GM18505 (cell line): ENCODE data around the gene KRABD2.
A peak's percentile ranks its signal among the peaks of the same experiment; 100 is the strongest.

Experiments used
- ATAC-seq: cut with Tn5 transposase; IDR thresholded peaks from one replicate; pipeline ENCODE4 v1.9.1; 2021; ENCODE audit not compliant: unreplicated experiment
- POLR2A ChIP-seq: IDR thresholded peaks from 4 replicates; pipeline ENCODE4 v1.6.1; 2011; ENCODE audit warnings: borderline replicate concordance; ENCODE audit not compliant: insufficient read depth, insufficient read length; ENCODE audit errors: extremely low read depth

The KRABD2 gene

DNA sequence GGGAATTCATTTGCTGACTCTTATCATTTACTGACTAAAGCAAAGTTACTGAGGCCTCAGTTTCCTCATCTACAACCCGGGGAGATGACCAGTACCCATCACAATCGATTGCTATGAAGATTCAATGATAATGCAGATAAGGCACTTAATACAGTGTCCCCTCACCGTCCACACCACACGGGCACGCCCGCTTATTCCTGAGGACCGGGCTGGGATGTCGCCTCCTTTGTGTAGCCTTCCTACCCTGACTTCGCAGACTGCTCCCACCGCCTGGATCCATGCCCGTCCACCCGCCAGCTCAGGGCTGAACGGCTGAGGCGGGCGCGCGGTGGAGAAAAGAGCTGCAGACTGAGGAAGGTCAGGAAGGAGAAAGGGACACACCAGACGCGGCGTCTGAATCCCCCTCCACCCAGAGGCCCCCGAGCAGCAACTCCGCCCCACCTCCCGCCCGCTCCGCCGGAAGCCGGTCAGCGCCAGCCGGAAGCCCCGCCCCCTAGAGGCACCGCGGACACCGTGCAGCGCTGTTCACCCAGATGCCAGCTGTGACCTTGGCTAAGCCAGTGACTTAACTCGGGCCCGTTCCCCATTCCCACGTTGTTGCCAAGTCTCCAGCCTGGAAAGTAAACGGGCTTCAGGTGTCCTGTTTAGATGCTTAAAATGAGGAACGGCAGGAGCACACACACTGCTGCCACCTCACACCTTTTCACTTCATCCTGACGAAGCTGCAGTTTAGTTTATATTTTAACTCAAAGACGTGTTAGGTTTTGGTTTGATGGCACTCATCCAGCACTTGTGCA, at the start of gene KRABD2:
KRABD2 (minus strand) TSS at position 434 of the 797 bp plus-strand sequence.
- peak; percentile 78 for TF ChIP-seq POLR2A
- peak; percentile 86 for ATAC-seq

DNA sequence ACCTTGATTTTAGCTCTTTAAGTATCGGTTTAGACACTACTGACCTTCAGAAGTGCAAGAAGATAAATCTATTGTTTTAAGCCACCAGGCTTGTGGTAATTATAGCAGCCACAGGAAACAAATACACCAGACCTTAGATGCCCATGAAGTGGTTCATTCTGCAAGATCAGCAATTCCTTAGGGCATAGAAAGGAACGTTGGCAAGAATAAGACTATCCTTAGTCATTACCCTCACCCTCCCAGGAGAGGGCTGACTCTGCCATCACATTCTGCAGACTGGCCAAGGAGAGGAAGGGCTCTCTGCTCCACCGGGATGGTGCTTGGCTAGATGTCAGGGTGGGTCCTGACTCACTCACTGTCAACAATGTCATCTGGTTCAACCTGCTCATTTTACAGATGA, 45.1 kb upstream of the KRABD2 start:
- no peak for TF ChIP-seq POLR2A
- no peak for ATAC-seq

DNA sequence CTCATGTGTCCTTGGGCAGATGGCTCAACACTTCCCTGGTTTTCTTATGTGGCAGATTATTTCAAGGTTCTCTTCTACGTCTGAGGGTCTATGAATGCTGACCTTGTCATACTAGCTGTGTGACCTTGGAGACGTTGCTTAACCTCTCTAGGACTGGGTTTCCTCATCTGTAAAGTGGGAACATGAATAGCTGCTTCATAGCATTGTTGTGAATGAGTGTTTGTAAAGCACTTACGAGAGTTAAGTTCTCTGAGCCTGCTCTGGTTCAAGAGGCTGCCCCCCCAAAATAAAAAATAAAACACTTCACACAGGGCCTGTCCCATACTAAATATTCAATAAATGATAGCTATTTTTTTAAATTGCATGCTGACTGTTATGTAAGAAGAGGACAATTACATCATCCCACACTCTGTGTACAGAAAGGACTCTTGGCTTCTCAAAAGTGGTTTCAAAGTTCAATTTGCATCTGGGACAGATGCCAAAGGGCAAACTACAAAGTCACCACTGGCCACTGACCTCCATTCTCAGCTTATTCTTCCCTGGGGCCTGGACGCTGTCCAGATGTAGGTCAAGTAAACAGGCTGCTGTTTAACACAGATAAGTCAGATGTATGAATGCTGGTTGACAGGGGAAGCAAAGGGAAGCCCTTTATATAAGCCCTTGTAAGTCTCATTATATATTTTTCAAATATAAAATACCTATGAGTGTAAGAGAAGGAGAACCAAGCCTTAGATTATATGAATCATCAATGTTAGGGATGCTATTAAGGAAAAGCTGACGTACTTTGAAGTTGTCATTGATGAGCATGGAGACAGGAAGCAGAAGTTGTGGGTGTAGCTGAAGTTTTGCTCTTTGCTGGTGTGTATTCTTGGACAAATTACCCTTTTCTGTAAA, 43.8 kb upstream of the KRABD2 start:
- ATAC-seq = no peak
- no peak for TF ChIP-seq POLR2A

DNA sequence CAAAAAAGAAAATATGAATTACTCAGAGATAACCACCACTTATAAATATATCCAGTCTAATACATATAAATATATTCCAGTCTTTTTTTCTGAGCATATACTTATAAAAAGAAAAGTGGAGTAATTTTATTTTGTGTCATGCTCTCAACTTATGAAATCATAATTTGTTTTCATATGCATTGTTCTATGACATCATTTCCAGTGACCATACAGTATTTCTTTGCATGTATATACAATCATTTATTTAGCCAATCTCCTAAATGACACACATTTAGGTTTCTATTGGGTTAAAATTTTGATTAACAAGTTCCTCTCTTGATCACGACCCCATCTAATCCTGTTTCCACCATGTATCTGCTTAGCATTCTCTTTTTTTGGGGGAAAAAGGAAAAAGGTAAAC, 42.8 kb upstream of the KRABD2 start:
- no peak for TF ChIP-seq POLR2A
- no peak for ATAC-seq

DNA sequence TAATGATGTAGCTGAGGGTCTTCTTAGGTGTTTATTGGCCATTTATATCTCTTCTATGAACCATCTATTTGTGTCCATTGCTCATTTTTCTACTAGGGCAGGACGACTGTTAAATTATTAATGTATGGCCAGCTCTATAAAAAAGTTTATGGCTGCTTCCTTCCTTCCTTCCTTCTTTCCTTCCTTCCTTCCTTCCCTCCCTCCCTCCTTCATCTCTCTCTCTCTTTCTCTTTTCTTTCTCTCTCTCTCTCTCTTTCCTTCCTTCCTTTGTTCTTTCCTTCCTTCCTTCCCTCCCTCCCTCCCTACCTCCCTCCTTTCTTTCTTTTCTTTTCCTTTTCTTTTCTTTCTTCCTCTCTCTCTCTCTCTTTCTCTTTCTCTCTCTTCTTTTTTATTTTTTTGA, 42.0 kb upstream of the KRABD2 start:
- ATAC-seq = no peak
- TF ChIP-seq POLR2A = no peak

DNA sequence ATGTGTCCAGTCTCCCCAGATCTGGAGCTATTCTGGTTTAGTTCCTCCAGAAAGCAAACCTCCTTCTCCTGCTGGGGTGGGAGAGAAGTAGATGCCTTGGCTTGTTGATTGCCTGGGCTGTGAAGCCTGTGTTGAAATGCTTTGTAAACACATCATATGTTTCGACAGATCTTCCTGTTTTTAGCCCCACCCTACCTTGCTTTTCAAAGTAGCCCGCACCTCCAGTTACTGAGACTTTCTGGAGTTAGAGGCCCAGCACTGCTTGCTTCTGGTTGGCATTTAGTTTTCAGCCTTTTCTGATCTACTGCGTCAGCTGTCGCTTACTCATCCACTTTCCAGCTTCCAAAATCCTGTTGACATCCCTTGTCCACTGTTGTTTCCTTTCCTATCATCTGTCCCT, 41.3 kb upstream of the KRABD2 start:
- TF ChIP-seq POLR2A = no peak
- ATAC-seq = no peak

DNA sequence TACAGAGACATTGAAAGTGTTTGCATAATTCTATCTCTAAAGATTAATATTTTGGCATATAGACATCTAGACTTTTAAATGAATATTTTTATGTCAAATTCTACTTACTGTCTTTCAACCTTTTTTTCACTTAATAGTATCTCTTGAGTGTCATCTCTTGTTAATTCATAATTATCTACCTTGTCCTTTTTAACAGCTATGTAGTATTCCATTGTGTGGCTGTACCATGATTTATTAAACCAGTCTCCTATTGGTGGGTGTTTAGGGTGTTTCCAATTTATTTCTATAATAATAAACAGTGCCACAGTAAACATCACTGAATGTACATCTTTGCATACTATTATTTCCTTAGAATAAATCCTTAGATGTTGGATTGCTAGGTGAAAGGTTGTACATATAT, 37.4 kb upstream of the KRABD2 start:
- TF ChIP-seq POLR2A = no peak
- ATAC-seq = no peak

DNA sequence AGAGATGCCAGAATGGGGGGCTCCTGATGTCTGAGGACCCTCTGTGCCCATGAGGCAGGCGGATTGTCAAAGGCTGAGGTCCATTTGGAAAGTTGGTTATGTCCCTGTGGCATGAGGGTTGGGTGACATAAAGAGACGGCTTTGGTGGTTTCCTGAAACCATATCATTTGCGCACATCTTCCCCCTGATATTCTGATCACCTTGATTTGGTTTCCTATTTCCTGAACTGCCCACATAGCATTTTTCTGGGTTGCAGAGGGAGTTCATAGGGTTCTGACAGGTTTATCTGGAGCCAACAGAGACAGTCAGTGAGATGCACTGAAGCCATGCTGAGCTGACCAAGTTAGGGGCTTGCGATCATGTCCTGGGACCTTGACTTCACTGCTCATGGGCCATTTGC, 36.8 kb upstream of the KRABD2 start:
- TF ChIP-seq POLR2A = no peak

DNA sequence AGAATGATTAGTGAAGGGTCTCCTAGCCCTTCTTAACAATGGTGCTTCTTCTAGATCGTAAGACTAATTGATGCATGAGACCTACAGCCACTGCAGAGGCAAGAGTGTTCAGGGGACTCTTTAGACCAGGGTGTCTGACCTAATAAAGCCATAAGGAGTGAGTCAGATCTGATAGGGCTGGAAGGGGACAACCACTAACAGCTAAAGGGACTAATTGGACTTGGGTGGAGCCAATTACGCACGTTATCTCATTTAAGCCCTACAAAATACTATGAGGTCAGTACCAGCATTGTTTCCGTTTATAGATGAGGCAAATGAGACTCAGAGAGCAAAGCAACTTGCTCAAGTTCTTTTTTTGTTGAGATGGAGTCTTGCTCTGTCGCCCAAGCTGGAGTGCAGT, 35.6 kb upstream of the KRABD2 start:
- no peak for ATAC-seq
- no peak for TF ChIP-seq POLR2A

More for the DNA sequence above, 36.8 kb upstream of the KRABD2 start:
- ATAC-seq = no peak

DNA sequence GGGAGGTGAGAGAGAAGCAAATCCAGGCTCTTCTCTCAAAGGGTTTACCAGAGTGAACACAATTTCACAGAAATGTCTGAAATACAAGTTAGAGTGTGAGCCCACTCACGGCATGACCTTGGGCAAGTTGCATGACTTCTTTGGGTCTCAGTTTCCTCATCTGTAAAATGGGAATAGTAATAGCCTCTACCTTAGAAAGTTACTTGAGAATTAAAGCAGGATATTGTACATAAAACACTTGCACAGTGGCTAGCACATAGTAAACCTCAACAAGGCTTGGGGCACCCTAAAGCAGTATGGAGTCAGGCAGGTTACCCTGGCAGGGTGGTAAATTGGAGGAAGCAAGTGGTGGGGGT, 34.4 kb upstream of the KRABD2 start:
- no peak for ATAC-seq
- no peak for TF ChIP-seq POLR2A

DNA sequence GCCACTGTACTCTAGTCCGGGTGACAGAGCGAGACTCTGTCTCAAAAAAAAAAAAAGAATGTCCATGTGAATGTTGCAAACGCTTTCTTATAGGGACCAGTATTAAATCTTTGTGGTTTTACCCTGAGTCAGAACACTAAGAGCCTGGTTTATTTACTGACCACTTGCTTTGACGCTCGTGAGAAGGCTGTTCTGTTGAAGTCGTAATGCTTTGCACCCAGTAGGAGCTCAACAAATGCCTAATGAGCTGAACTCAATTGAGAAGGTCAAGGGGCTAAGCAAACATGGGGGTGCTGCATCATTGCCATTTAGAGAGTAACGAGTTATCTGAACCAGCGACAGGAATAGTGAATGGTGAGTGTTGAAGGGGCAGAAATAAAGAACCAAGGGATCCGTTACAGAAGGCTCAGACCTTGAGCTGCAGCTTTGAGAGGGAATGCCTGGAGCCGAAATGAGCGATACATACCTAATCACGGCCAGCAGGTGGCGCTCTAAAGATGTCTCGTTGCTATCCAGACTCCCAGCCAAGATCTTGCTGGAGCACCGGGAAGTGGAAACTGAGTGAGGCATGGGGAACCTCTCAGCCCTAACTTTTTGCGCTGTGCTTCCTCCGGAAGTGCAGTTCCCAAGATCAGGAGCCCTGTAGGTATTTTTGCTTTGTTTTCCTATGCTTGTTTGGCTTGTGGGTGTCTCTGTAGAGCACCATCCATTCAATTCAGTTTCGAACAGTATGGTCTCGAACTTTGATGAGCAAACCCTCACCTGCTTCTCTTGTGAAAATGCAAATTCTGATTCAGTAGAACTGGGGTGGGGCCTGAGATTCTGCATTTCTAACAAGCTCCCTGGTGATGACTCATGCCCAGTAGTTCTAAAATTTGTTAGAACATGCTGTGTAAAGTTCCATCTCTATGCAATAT, 33.7 kb upstream of the KRABD2 start:
- no peak for ATAC-seq
- no peak for TF ChIP-seq POLR2A

DNA sequence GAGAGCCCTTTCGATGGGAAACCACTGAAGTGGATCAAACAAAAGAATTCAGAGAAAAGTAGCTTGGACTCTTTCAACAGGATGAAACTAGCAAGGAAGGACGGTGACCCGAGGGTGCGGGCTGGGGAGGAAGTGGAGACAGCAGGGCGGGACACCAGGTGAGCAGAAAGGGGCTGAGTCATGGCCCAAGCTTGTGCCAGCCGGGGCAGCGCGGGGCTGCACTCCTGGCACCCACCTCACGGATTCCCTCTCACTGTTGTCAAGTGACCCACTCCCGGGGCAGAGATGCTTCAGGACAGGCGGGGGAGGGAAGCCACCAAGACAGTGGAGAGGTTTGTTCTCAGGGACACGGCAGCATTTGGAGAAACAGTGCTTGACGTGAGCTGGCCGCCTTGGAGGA, 31.9 kb upstream of the KRABD2 start:
- TF ChIP-seq POLR2A = no peak
- ATAC-seq = no peak

DNA sequence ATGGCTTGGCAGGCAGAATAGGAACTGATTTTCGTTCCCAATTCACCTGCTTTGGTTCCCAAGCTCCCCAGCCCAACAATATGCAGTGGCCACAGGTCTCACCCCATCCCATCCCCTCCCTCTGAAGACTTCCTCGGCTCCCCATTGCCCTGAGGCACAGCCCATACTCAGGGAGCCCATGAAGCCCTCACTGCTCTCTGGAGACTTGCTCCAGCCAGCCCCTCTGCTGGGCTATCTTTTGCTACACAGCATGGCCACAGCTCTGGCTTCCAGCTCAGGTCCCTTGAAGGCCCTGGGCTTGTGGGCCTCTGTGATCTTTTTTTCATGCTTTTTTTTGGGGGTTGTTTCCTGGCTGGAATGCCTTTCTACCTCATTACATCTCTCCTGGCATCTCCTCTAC, 29.7 kb upstream of the KRABD2 start:
- no peak for ATAC-seq
- TF ChIP-seq POLR2A = no peak
